Panc1 (cell line): ENCODE measurements around the gene ACOT12. TPM values are rescaled to one million over a fixed set of nuclear protein-coding genes. Genes with fewer than 3 reads are reported as not detected.

Source experiments
- ATAC-seq: fragments of 200-7000 bp; cut with Tn5 transposase; 2 replicates; pipeline ENCODE4 v1.9.1; 2020; ENCODE audit warnings: mild to moderate bottlenecking, moderate library complexity
- BruUV-seq: library from RNA; stranded (reverse); fragments of 400-500 nt; replicated peaks from 2 replicates; lab custom pipeline; 2021; lab: Mats Ljungman, UMichigan
- CTCF ChIA-PET: fragments of 300-600 bp; sonication (Branson Sonifier 250); formaldehyde crosslinking; loops from one replicate; lab custom pipeline; 2022; ENCODE audit warnings: antibody characterized with exemption; lab: Charles Lee
- POLR2A ChIA-PET: fragments of 300-600 bp; sonication (Branson Sonifier 250); formaldehyde crosslinking; loops from one replicate; lab custom pipeline; 2022; ENCODE audit warnings: antibody characterized with exemption; lab: Charles Lee
- DNase-seq: peaks from one replicate; pipeline ENCODE4 v3.0.0-alpha.2; 2010; ENCODE audit warnings: low read depth, low spot score
- H3K27ac ChIP-seq: 2 replicates; pipeline ENCODE4 v1.5.1; 2011; ENCODE audit warnings: mild to moderate bottlenecking, low read length, inconsistent platforms
- H3K27me3 ChIP-seq: fragments of 200-500 bp; sonication (Bioruptor generic); 2 replicates; pipeline ENCODE4 v1.6.0; 2014; ENCODE audit warnings: low read length, inconsistent platforms; ENCODE audit not compliant: control insufficient read depth, insufficient read depth
- H3K36me3 ChIP-seq: fragments of 200-500 bp; sonication (Bioruptor generic); 2 replicates; pipeline ENCODE4 v1.5.1; 2014; ENCODE audit warnings: inconsistent platforms, mild to moderate bottlenecking, low read length, moderate library complexity; ENCODE audit not compliant: control insufficient read depth, insufficient read depth
- H3K4me1 ChIP-seq: 2 replicates; pipeline ENCODE4 v1.5.1; 2011; ENCODE audit warnings: inconsistent platforms, mild to moderate bottlenecking, low read length, moderate library complexity; ENCODE audit not compliant: control insufficient read depth, insufficient read depth
- H3K4me3 ChIP-seq, 2 experiments: 2 replicates each; pipeline ENCODE4 v1.5.1; 2011 to 2012; ENCODE audit warnings: low read depth in 2 of 2, low read length in 2 of 2, mild to moderate bottlenecking in 2 of 2, inconsistent platforms in 1 of 2, moderate library complexity in 1 of 2
- H3K9me3 ChIP-seq: fragments of 200-500 bp; sonication (Bioruptor generic); 2 replicates; pipeline ENCODE4 v1.5.1; 2014; ENCODE audit warnings: low read depth, mild to moderate bottlenecking, inconsistent platforms, low read length, moderate library complexity; ENCODE audit not compliant: control insufficient read depth, insufficient read depth
- CTCF ChIP-seq: fragments of 450-650 bp; IDR thresholded peaks from 2 replicates; pipeline ENCODE4 v1.5.1; 2017; ENCODE audit warnings: mild to moderate bottlenecking
- POLR2AphosphoS5 ChIP-seq: IDR thresholded peaks from 2 replicates; pipeline ENCODE4 v1.6.1; 2012; ENCODE audit warnings: mild to moderate bottlenecking, low read depth, low read length, moderate library complexity
- REST ChIP-seq, 2 experiments: IDR thresholded peaks; 2 replicates each; pipeline ENCODE4 v1.6.1; 2011 to 2012; ENCODE audit warnings: low read depth in 2 of 2, control low read depth in 1 of 2, low read length in 1 of 2, mild to moderate bottlenecking in 1 of 2, moderate library complexity in 1 of 2; ENCODE audit not compliant: insufficient read depth in 1 of 2
- SIN3A ChIP-seq: IDR thresholded peaks from 2 replicates; pipeline ENCODE4 v1.6.1; 2012; ENCODE audit warnings: low read depth, mild to moderate bottlenecking, low read length, moderate library complexity, borderline replicate concordance; ENCODE audit not compliant: insufficient read depth
- TCF7L2 ChIP-seq: IDR thresholded peaks from 2 replicates; pipeline ENCODE4 v1.6.1; 2011; ENCODE audit warnings: mild to moderate bottlenecking, low read depth, low read length, inconsistent platforms
- in situ Hi-C: cut with HindIII; loops from 2 replicates; pipeline ENCODE4 v1.10.0; 2016; ENCODE audit warnings: low sequenced_read_pairs, low pct_unique_long_range_greater_than_20kb
- intact Hi-C: fragments of 100-400 bp; cut with micrococcal nuclease; formaldehyde crosslinking; loops from one replicate; pipeline ENCODE4 v1.10.0; 2022; ENCODE audit not compliant: unreplicated experiment
- total RNA-seq: library from RNA; stranded (reverse); gene quantifications from one replicate; pipeline ENCODE4 v1.2.1, GENCODE V29; 2021; ENCODE audit not compliant: unreplicated experiment

ACOT12 gene
- total RNA-seq, 1 experiment from 2014 or later = 0.74 TPM

- no TSS peak for BruUV-seq
- TF ChIP-seq REST (IDR thresholded peaks at IDR 0.05; ENCODE audit: insufficient read depth in 1 of 2, low read depth in 2 of 2, low read length in 1 of 2) (no peak), SIN3A (no peak), POLR2AphosphoS5 (no peak), TCF7L2 (no peak), CTCF (no peak)
- ChIA-PET CTCF (no interaction called here), POLR2A (no interaction called here)
- Histone ChIP-seq H3K9me3 (no peaks in the 10 kb centered on the region), H3K4me1 (no peaks in the 10 kb centered on the region), H3K27ac (no peak overlapping the region), H3K4me3 (no peak overlapping the region), H3K36me3 (no peaks in the 10 kb centered on the region), H3K27me3 (no peaks in the 10 kb centered on the region)
- intact Hi-C loops = no loop called here
- no peak for ATAC-seq
- in situ Hi-C loops = no loop called here
- DNase-seq = no peak
Measured at GRCh38 chr5:81337803-81338202, 56.1 kb downstream of the ACOT12 start.

- no peaks in the 10 kb centered on the region for H3K27me3 ChIP-seq
- ChIA-PET POLR2A (interaction anchor here (0.5 kb wide), 1 partner anchor 57 kb away, joined by 3 read pairs; no protein-coding TSS in a partner anchor), CTCF (no interaction called here)
- no peaks in the 10 kb centered on the region for H3K9me3 ChIP-seq
- DNase-seq (no peak), ATAC-seq (no peak)
- intact Hi-C loops = no loop called here
- BruUV-seq = no TSS peak
- no peaks in the 10 kb centered on the region for H3K36me3 ChIP-seq
- TF ChIP-seq TCF7L2 (no peak), REST (IDR thresholded peaks at IDR 0.05; ENCODE audit: insufficient read depth in 1 of 2, low read depth in 2 of 2, low read length in 1 of 2) (no peak), POLR2AphosphoS5 (no peak), SIN3A (no peak), CTCF (no peak)
- H3K4me3 ChIP-seq = no peak overlapping the region
- H3K4me1 ChIP-seq = no peaks in the 10 kb centered on the region
- in situ Hi-C loops = no loop called here
- no peak overlapping the region for H3K27ac ChIP-seq
Measured at GRCh38 chr5:81336556-81336955, 57.4 kb downstream of the ACOT12 start.
